Fibroblast of lung (primary cell): Measurements from ENCODE around the gene GSG1L2.

ENCODE experiments used
- EZH2 ChIP-seq: IDR thresholded peaks from 2 replicates; pipeline ENCODE4 v1.5.1; 2012; ENCODE audit warnings: low read length, control low read depth, mild to moderate bottlenecking; ENCODE audit errors: missing control alignments
- TF ChIP-seq, protein P1 (sequence below), 2 donors: IDR thresholded peaks in 1 of 2; conservative IDR thresholded peaks in 1 of 2; 1 replicate in 1 of 2; 2 replicates in 1 of 2; pipeline ENCODE4 v1.5.1; 2011 to 2012; ENCODE audit warnings: low read length in 2 of 2, control low read depth in 1 of 2, inconsistent platforms in 1 of 2, low read depth in 1 of 2, mild to moderate bottlenecking in 1 of 2

DNA sequence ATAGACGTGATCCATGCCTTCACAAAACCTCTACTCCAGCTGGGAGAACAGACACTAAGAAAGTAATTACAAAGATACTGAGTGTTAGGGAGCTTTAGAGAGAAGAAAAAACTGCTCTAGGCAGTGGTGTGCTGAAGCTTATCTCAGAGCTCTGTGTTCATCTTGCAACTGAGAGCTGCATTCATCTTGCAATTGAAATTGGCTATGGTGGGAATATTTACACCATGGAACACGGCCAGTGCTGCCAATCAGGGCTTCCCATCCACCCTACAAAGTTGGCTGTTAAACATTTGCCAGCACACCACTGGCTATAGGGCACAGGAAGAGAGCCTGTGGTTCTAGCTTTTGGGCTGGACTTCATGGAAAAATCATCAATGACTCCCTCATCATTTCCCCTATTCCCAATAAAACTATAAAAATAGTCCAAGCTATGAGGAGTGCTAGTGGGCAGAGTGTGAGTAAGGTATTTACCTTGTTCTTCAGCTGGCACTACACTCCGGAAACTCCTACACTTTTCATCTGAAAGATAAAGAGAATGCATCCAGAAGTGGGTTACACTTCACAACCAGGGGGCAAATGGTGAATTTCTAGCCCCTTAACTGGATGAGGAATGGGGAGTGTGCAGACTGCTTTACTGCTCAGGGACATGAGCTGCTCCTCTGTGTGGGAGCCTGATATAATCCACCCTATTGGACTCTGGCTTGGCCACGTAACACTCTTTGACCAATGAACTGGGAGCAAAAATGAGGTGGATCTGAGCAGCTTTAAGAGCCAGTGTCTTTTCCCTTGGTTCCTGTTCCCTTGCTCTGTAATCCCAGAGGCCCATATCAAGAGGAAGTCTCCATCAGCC, 11.6 kb downstream of the GSG1L2 start:
- TF ChIP-seq, protein P1, sequence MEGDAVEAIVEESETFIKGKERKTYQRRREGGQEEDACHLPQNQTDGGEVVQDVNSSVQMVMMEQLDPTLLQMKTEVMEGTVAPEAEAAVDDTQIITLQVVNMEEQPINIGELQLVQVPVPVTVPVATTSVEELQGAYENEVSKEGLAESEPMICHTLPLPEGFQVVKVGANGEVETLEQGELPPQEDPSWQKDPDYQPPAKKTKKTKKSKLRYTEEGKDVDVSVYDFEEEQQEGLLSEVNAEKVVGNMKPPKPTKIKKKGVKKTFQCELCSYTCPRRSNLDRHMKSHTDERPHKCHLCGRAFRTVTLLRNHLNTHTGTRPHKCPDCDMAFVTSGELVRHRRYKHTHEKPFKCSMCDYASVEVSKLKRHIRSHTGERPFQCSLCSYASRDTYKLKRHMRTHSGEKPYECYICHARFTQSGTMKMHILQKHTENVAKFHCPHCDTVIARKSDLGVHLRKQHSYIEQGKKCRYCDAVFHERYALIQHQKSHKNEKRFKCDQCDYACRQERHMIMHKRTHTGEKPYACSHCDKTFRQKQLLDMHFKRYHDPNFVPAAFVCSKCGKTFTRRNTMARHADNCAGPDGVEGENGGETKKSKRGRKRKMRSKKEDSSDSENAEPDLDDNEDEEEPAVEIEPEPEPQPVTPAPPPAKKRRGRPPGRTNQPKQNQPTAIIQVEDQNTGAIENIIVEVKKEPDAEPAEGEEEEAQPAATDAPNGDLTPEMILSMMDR (conservative IDR thresholded peaks at IDR 0.05 in 1 of 2, IDR thresholded peaks at IDR 0.05 in 1 of 2; ENCODE audit: low read depth in 1 of 2, low read length in 2 of 2): no peak
- no peak for TF ChIP-seq EZH2
